HepG2 (cell line): ENCODE results near the gene ARL3. TPM values are rescaled to one million over a fixed set of nuclear protein-coding genes. Genes with fewer than 3 reads are reported as not detected.

Experiments
- AGO1 ChIP-seq: fragments of 200-400 bp; formaldehyde crosslinking; IDR thresholded peaks from 2 replicates; pipeline ENCODE4 v1.6.1; 2017; ENCODE audit warnings: mild to moderate bottlenecking, low read depth, low read length, moderate library complexity; ENCODE audit not compliant: poor library complexity, severe bottlenecking
- CBX1 ChIP-seq: IDR thresholded peaks from one replicate; pipeline ENCODE4 v1.6.1; 2016; ENCODE audit warnings: antibody characterized with exemption, low read depth
- FOXA3 ChIP-seq: IDR thresholded peaks from 2 replicates; pipeline ENCODE4 v1.6.1; 2016; ENCODE audit warnings: missing genetic modification reagents, missing compliant biosample characterization
- MED8 ChIP-seq: sonication (generic); formaldehyde crosslinking; IDR thresholded peaks from 2 replicates; pipeline ENCODE4 v1.8.1; 2023; ENCODE audit warnings: mild to moderate bottlenecking, missing genetic modification reagents; ENCODE audit not compliant: insufficient replicate concordance
- MLLT10 ChIP-seq: sonication (generic); formaldehyde crosslinking; IDR thresholded peaks from 2 replicates; pipeline ENCODE4 v1.4.0; 2020; ENCODE audit warnings: missing genetic modification reagents
- MTA1 ChIP-seq: sonication (generic); formaldehyde crosslinking; IDR thresholded peaks from 2 replicates; pipeline ENCODE4 v1.4.0; 2020; ENCODE audit warnings: missing genetic modification reagents, mild to moderate bottlenecking, borderline replicate concordance
- MXI1 ChIP-seq: IDR thresholded peaks from 3 replicates; pipeline ENCODE4 v1.6.1; 2012; ENCODE audit warnings: low read depth, low read length, inconsistent platforms, borderline replicate concordance
- PHB2 ChIP-seq: fragments of 450-650 bp; IDR thresholded peaks from 2 replicates; pipeline ENCODE4 v1.6.1; 2018; ENCODE audit not compliant: partially characterized antibody
- SP140L ChIP-seq: sonication (generic); formaldehyde crosslinking; IDR thresholded peaks from 2 replicates; pipeline ENCODE4 v1.4.0; 2020; ENCODE audit warnings: missing genetic modification reagents, borderline replicate concordance
- TCF7L2 ChIP-seq: IDR thresholded peaks from 2 replicates; pipeline ENCODE4 v1.6.1; 2011; ENCODE audit warnings: mild to moderate bottlenecking, low read depth, low read length, moderate library complexity
- TRIM22 ChIP-seq: fragments of 450-650 bp; IDR thresholded peaks from 2 replicates; pipeline ENCODE4 v1.6.1; 2017
- ZBTB25 ChIP-seq: IDR thresholded peaks from 2 replicates; pipeline ENCODE4 v1.6.1; 2018; ENCODE audit warnings: missing genetic modification reagents
- ZFP41 ChIP-seq: sonication (generic); formaldehyde crosslinking; IDR thresholded peaks from 2 replicates; pipeline ENCODE4 v1.4.0; 2020; ENCODE audit warnings: mild to moderate bottlenecking, missing genetic modification reagents, borderline replicate concordance
- ZIK1 ChIP-seq: sonication (generic); formaldehyde crosslinking; IDR thresholded peaks from 2 replicates; pipeline ENCODE4 v1.5.0; 2020; ENCODE audit warnings: mild to moderate bottlenecking, low read depth, missing genetic modification reagents, borderline replicate concordance
- ZKSCAN5 ChIP-seq: sonication (generic); formaldehyde crosslinking; IDR thresholded peaks from 2 replicates; pipeline ENCODE4 v1.5.1; 2020; ENCODE audit warnings: mild to moderate bottlenecking, missing genetic modification reagents
- ZNF121 ChIP-seq: sonication (generic); formaldehyde crosslinking; IDR thresholded peaks from 2 replicates; pipeline ENCODE4 v1.5.0; 2020; ENCODE audit warnings: mild to moderate bottlenecking, missing genetic modification reagents
- ZNF24 ChIP-seq: fragments of 450-650 bp; IDR thresholded peaks from 2 replicates; pipeline ENCODE4 v1.6.1; 2017; ENCODE audit warnings: antibody characterized with exemption, mild to moderate bottlenecking
- ZNF317 ChIP-seq: sonication (generic); formaldehyde crosslinking; IDR thresholded peaks from 2 replicates; pipeline ENCODE4 v1.5.0; 2020; ENCODE audit warnings: mild to moderate bottlenecking, missing genetic modification reagents
- ZNF331 ChIP-seq: sonication (generic); formaldehyde crosslinking; IDR thresholded peaks from 2 replicates; pipeline ENCODE4 v1.4.0; 2020; ENCODE audit warnings: missing genetic modification reagents
- ZNF431 ChIP-seq: sonication (generic); formaldehyde crosslinking; IDR thresholded peaks from 2 replicates; pipeline ENCODE4 v1.9.0; 2022; ENCODE audit warnings: missing genetic modification reagents, low read depth, mild to moderate bottlenecking, borderline replicate concordance
- ZNF543 ChIP-seq: sonication (generic); formaldehyde crosslinking; IDR thresholded peaks from 2 replicates; pipeline ENCODE4 v1.4.0; 2020; ENCODE audit warnings: mild to moderate bottlenecking, missing genetic modification reagents
- ZNF777 ChIP-seq: sonication (generic); formaldehyde crosslinking; IDR thresholded peaks from 2 replicates; pipeline ENCODE4 v1.4.0; 2020; ENCODE audit warnings: missing genetic modification reagents
- ZSCAN21 ChIP-seq: sonication (generic); formaldehyde crosslinking; IDR thresholded peaks from 2 replicates; pipeline ENCODE4 v1.8.0; 2022; ENCODE audit warnings: mild to moderate bottlenecking, missing genetic modification reagents, moderate library complexity, borderline replicate concordance
- polyA plus RNA-seq, 8 experiments: library from polyadenylated mRNA; depleted of rRNA in 3 of 8; stranded (reverse) in 7 of 8; unstranded in 1 of 8; fragments of >200 nt; fragmentation: Illumina TruSeq in 4 of 8; extraction: Trizol in 4 of 8; gene quantifications; 2 replicates each; pipeline versions ENCODE4 v1.2.1 to v1.2.3, GENCODE V29; 2011 to 2016; ENCODE audit warnings: low read depth in 4 of 8, missing spikeins in 1 of 8, mixed read lengths in 1 of 8; ENCODE audit not compliant: insufficient read depth in 1 of 8
- total RNA-seq, 5 experiments: library from RNA; depleted of rRNA; stranded (reverse); fragments of >200 nt; fragmentation: Illumina TruSeq; extraction: Trizol; gene quantifications; 2 replicates each; pipeline ENCODE4 v1.2.3, GENCODE V29; 2016; ENCODE audit warnings: low read depth in 1 of 5
- TF ChIP-seq, protein P1 (sequence below): sonication (generic); formaldehyde crosslinking; IDR thresholded peaks from 2 replicates; pipeline ENCODE4 v1.4.0; 2020; ENCODE audit warnings: mild to moderate bottlenecking, missing genetic modification reagents
- TF ChIP-seq, protein P2 (sequence below): sonication (generic); formaldehyde crosslinking; IDR thresholded peaks from 2 replicates; pipeline ENCODE4 v1.5.0; 2020; ENCODE audit warnings: mild to moderate bottlenecking, missing genetic modification reagents

ARL3 gene
- total and polyA plus RNA-seq, 2 of the 13 experiments (the other 11 are each of a cell fraction or from before 2014, with no cell fraction given): 5.2 to 6.6 TPM

GRCh38 chr10:102644646-102645387 is 69.4 kb downstream of the ARL3 start (continued):
- TF ChIP-seq TCF7L2 (no peak), PHB2 (no peak), ZNF317 (peak; percentile 50; the same call in 1 of the 2 replicates), CBX1 (peak; percentile 58), MXI1 (peak; percentile 96), ZKSCAN5 (no peak), ZNF24 (no peak), MTA1 (CRISPR knock-in tag) (peak; percentile 83; the same call in 1 of the 2 replicates), SP140L (CRISPR knock-in tag) (peak; percentile 58; the same call in 1 of the 2 replicates), MLLT10 (CRISPR knock-in tag) (no peak), ZNF431 (CRISPR knock-in tag) (peak; percentile 53; the same call in 1 of the 2 replicates), ZNF121 (CRISPR knock-in tag) (peak; percentile 68; the same call in 1 of the 2 replicates), ZSCAN21 (CRISPR knock-in tag) (peak; percentile 93; the same call in 1 of the 2 replicates), FOXA3 (CRISPR knock-in tag) (peak; percentile 51; the same call in 1 of the 2 replicates), ZNF331 (CRISPR knock-in tag) (peak; percentile 75; the same call in 1 of the 2 replicates), AGO1 (peak; percentile 33), MED8 (CRISPR knock-in tag) (peak; percentile 80), ZNF777 (CRISPR knock-in tag) (peak; percentile 0), ZNF543 (CRISPR knock-in tag) (peak; percentile 59), ZFP41 (CRISPR knock-in tag) (no peak), ZBTB25 (no peak; the same call in 1 of the 2 replicates), ZIK1 (CRISPR knock-in tag) (peak; percentile 90; the same call in 1 of the 2 replicates), TRIM22 (no peak)
- TF ChIP-seq, protein P1, sequence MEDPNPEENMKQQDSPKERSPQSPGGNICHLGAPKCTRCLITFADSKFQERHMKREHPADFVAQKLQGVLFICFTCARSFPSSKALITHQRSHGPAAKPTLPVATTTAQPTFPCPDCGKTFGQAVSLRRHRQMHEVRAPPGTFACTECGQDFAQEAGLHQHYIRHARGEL (CRISPR knock-in tag): no peak
- TF ChIP-seq, protein P2, sequence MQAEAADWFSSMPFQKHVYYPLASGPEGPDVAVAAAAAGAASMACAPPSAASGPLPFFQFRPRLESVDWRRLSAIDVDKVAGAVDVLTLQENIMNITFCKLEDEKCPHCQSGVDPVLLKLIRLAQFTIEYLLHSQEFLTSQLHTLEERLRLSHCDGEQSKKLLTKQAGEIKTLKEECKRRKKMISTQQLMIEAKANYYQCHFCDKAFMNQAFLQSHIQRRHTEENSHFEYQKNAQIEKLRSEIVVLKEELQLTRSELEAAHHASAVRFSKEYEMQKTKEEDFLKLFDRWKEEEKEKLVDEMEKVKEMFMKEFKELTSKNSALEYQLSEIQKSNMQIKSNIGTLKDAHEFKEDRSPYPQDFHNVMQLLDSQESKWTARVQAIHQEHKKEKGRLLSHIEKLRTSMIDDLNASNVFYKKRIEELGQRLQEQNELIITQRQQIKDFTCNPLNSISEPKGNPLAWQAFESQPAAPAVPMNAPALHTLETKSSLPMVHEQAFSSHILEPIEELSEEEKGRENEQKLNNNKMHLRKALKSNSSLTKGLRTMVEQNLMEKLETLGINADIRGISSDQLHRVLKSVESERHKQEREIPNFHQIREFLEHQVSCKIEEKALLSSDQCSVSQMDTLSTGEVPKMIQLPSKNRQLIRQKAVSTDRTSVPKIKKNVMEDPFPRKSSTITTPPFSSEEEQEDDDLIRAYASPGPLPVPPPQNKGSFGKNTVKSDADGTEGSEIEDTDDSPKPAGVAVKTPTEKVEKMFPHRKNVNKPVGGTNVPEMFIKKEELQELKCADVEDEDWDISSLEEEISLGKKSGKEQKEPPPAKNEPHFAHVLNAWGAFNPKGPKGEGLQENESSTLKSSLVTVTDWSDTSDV: peak; percentile 59; the same call in 1 of the 2 replicates
